ENCODE results near the gene PITX1.
"Not testable (repeated sequence)": the region's sequence is repeated elsewhere in the genome, so short reads cannot be mapped to it uniquely, and the experiment has no call there.

PITX1 gene

GRCh38 chr5:135033901-135034235 is at the start of gene PITX1:
Gene PITX1, minus strand, starts transcription at chr5:135034228. Its CDS starts 347 bp downstream, at chr5:135033881.
- peak; percentile 49 for DNase-seq (ENCODE audit: low read depth, low spot score)

- not testable (repeated sequence) for DNase-seq (ENCODE audit: low read depth, low spot score)
Measured at GRCh38 chr5:135083334-135083733, 49.3 kb upstream of the PITX1 start.

GRCh38 chr5:135081240-135081639 is 47.2 kb upstream of the PITX1 start:
- no peak for DNase-seq (ENCODE audit: low read depth, low spot score)

GRCh38 chr5:135079760-135080159 is 45.7 kb upstream of the PITX1 start:
- no peak for DNase-seq (ENCODE audit: low read depth, low spot score)

- no peak for DNase-seq (ENCODE audit: low read depth, low spot score)
Measured at GRCh38 chr5:135079099-135079681, 45.2 kb upstream of the PITX1 start.

GRCh38 chr5:135076801-135077200 is 42.8 kb upstream of the PITX1 start:
- no peak for DNase-seq (ENCODE audit: low read depth, low spot score)

GRCh38 chr5:135076051-135076491 is 42.0 kb upstream of the PITX1 start:
- DNase-seq (ENCODE audit: low read depth, low spot score), result peak; percentile 56

GRCh38 chr5:135075621-135076020 is 41.6 kb upstream of the PITX1 start:
- DNase-seq (ENCODE audit: low read depth, low spot score), result no peak

GRCh38 chr5:135073761-135074345 is 39.8 kb upstream of the PITX1 start:
- DNase-seq (ENCODE audit: low read depth, low spot score), result peak; percentile 20

- DNase-seq (ENCODE audit: low read depth, low spot score), result no peak
Measured at GRCh38 chr5:135072387-135073281, 38.6 kb upstream of the PITX1 start.

- DNase-seq (ENCODE audit: low read depth, low spot score), result no peak
Measured at GRCh38 chr5:135071311-135071710, 37.3 kb upstream of the PITX1 start.

- DNase-seq (ENCODE audit: low read depth, low spot score), result no peak
Measured at GRCh38 chr5:135069895-135070657, 36.0 kb upstream of the PITX1 start.

- DNase-seq (ENCODE audit: low read depth, low spot score), result no peak
Measured at GRCh38 chr5:135069016-135069770, 35.2 kb upstream of the PITX1 start.

GRCh38 chr5:135067587-135067986 is 33.6 kb upstream of the PITX1 start:
- DNase-seq (ENCODE audit: low read depth, low spot score), result no peak

- DNase-seq (ENCODE audit: low read depth, low spot score), result no peak
Measured at GRCh38 chr5:135066781-135067180, 32.8 kb upstream of the PITX1 start.

- DNase-seq (ENCODE audit: low read depth, low spot score), result no peak
Measured at GRCh38 chr5:135065306-135066265, 31.6 kb upstream of the PITX1 start.

GRCh38 chr5:135064235-135064570 is 30.2 kb upstream of the PITX1 start:
- no peak for DNase-seq (ENCODE audit: low read depth, low spot score)

GRCh38 chr5:135063511-135064234 is 29.6 kb upstream of the PITX1 start:
- no peak for DNase-seq (ENCODE audit: low read depth, low spot score)

- no peak for DNase-seq (ENCODE audit: low read depth, low spot score)
Measured at GRCh38 chr5:135063056-135063445, 29.0 kb upstream of the PITX1 start.

Measured in astrocyte of the hippocampus (primary cell).